GM10266 (cell line): ENCODE results near the gene USP43.

Experiments used
- DNase-seq: peaks from one replicate; pipeline ENCODE4 v3.0.0; 2012; ENCODE audit errors: extremely low spot score
- TF ChIP-seq, protein P1 (sequence below): IDR thresholded peaks from 2 replicates; pipeline ENCODE4 v1.5.1; 2012; ENCODE audit warnings: mild to moderate bottlenecking, low read depth; ENCODE audit not compliant: control insufficient read depth, insufficient read depth; ENCODE audit errors: missing control alignments

USP43 gene

DNA sequence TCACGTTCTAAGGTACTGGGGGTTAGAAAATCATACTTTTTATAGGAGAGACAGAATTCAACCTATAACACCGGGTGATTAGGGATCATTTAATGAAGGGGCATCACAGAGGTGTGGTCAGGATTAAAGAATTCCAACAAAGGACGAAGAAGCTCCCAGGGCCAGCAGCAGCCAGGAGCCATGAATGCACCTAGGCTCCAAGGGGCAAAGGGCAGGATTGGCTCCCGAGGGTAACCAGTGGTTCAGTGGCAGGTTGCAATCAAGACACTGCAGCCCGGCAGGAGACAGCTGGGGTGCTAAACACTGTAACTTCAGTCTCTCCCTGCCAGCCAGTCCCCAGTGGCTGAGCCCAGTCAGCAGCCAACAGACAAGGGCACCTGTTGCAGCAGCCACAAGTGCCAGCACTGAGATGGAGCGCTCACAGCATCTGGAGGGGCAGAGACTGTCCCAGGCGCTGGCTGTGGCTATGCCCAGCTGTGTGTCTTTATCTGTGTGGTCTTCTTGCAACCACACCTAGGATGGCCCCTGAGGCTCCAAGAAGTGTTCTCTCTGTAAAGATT is 122.2 kb downstream of the USP43 start:
- TF ChIP-seq, protein P1, sequence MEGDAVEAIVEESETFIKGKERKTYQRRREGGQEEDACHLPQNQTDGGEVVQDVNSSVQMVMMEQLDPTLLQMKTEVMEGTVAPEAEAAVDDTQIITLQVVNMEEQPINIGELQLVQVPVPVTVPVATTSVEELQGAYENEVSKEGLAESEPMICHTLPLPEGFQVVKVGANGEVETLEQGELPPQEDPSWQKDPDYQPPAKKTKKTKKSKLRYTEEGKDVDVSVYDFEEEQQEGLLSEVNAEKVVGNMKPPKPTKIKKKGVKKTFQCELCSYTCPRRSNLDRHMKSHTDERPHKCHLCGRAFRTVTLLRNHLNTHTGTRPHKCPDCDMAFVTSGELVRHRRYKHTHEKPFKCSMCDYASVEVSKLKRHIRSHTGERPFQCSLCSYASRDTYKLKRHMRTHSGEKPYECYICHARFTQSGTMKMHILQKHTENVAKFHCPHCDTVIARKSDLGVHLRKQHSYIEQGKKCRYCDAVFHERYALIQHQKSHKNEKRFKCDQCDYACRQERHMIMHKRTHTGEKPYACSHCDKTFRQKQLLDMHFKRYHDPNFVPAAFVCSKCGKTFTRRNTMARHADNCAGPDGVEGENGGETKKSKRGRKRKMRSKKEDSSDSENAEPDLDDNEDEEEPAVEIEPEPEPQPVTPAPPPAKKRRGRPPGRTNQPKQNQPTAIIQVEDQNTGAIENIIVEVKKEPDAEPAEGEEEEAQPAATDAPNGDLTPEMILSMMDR: no peak
- no peak for DNase-seq

DNA sequence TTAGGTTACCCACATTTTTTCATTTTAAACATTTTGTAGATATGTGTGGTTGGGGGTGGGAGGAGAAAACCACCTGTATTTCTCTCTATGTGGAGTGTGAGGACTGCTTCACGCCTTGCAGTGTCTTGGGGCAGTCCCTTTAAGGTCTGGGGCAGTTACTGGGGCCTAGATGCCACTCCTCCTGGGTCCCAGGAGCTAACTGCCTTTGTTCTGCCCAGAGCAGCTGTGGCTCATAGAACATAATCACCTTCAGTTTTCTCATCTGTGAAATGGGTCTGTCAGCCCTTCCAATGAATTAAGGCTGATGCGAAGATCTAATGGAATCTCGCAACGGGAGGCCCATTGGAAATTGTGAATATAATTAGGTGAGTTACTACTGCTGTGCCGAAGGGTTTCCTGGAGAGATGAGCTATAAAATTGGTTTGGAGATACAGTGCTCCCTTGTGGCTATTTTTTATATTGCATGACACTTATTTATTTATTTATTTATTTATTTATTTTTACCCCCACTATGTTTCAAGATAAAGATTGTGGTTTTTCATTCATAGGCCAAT is 123.1 kb downstream of the USP43 start:
- peak; percentile 54 for DNase-seq
- TF ChIP-seq, protein P1: peak; percentile 10

DNA sequence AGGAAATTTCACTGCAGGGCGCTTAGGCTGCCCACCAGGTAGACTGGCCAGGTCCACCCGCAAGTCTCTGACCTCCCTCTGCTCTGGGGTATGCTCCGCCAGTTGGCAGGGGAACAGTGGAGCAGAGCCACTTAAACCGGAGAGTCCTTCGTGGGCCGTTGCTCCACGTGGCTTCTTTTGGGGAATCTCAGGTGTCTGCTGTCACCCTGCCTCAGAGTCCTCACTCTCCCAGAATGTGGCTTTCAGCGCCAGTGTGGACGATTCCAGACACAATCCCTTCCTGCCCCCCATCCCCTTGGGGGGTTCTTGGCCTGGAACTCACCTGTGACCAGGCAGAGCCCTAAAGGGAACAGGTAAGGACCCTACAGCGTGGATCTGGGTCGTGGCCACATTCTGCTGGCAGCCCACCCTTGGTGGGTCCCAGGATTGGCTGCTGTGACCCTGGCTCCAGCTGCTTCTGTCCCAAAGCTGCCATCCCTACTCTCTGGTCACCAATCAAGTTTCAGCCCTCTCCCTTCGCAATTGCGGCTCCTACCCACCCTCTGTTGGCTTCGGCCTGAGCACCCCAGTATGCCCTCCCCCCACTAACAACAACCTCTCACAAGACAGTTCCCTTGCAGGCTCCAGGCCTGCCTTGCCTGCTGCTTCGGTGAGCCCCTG is 123.8 kb downstream of the USP43 start:
- no peak for DNase-seq
- TF ChIP-seq, protein P1: no peak

DNA sequence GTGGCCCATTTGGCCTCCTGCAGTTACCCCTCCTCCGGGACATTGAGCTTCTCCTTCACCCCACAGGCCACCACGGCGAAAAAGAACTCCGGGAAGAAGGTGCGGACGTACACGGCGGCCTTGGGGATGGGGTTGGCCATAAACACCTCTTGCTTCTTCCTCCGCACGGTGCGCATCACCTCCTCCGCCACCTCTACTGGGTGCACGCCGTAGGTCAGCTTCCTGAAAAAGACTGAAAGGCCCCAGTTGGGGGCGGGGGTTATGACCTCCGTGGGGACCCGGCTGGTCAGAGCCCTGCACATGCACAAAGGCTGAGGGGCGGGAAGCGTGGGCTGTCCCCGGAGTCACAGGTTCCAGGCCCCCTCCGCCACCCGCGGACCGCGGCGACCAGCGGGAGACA is 126.1 kb downstream of the USP43 start:
- DNase-seq: no peak
- TF ChIP-seq, protein P1: no peak

DNA sequence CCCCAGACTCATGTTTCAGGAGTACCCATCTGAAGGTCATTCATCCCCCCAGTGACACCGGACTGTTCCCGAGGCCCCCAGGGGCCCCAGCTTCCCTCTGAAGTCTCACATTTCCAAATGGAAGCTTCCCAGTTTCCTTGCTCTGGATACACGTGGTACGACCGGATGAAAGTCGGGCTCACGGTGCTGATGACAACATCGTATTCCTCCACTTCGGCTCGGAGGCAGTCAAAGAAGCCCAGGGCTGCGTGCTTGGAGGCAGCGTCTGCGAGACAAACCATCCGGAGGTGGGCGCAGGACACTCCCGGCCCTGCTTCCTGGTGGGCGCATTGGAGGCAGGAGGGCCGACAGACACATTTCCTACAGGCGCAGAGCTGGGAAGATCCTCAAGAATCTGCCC is 127.3 kb downstream of the USP43 start:
- no peak for DNase-seq
- TF ChIP-seq, protein P1: no peak

DNA sequence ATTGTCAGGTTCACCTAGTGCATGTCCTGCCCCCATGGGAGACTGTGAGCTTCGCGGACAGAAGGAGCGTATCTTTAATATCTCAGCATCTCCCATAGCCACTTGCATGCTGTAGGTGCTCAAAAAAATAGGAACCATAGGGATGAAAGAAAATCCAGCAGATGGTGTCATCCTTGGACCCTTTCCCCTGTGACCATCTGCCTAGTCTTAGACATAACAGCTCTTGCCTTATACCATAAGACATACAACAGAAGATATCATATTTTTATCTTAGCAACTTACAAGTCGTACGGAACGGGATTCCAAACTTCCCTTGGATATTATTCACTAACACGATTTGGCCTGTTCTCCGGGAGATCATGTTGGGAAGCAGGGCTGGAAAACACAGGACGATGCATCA is 131.6 kb downstream of the USP43 start:
- TF ChIP-seq, protein P1: no peak
- DNase-seq: no peak
